ENCODE results near the gene DLGAP3. TPM values are rescaled to one million over a fixed set of nuclear protein-coding genes. Genes with fewer than 3 reads are reported as not detected.

DLGAP3 gene
- total and polyA plus RNA-seq, 4 donors: 0.05 to 0.19 (median 0.08) TPM

DNA sequence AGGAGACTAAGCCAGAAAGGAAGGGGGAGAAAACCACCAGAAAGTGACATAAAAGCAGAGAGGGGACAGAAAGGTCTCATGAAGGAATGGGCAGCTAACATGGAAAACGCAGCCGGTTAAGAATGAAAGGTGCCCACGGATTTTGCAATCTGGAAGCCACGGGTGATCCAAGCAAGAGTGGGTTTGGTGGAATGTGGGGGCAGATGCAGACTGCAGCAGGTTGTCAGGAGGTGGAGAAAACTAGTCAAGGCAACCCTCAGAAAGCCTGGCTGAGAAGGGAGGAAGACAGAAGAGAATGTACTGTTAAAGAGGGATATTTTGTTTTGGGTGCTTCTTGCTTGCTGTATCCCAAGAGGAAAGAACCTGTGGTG lies 57.3 kb downstream of the DLGAP3 start:
- TF ChIP-seq YY1 (IDR thresholded peaks at IDR 0.05) (no peak), FOXA2 (IDR thresholded peaks at IDR 0.05) (no peak), NR2F2 (IDR thresholded peaks at IDR 0.05) (no peak), FOXA1 (IDR thresholded peaks at IDR 0.05) (no peak), RAD21 (IDR thresholded peaks at IDR 0.05) (no peak), JUND (IDR thresholded peaks at IDR 0.05) (no peak), RXRA (IDR thresholded peaks at IDR 0.05) (no peak)
- TF ChIP-seq, protein P1, sequence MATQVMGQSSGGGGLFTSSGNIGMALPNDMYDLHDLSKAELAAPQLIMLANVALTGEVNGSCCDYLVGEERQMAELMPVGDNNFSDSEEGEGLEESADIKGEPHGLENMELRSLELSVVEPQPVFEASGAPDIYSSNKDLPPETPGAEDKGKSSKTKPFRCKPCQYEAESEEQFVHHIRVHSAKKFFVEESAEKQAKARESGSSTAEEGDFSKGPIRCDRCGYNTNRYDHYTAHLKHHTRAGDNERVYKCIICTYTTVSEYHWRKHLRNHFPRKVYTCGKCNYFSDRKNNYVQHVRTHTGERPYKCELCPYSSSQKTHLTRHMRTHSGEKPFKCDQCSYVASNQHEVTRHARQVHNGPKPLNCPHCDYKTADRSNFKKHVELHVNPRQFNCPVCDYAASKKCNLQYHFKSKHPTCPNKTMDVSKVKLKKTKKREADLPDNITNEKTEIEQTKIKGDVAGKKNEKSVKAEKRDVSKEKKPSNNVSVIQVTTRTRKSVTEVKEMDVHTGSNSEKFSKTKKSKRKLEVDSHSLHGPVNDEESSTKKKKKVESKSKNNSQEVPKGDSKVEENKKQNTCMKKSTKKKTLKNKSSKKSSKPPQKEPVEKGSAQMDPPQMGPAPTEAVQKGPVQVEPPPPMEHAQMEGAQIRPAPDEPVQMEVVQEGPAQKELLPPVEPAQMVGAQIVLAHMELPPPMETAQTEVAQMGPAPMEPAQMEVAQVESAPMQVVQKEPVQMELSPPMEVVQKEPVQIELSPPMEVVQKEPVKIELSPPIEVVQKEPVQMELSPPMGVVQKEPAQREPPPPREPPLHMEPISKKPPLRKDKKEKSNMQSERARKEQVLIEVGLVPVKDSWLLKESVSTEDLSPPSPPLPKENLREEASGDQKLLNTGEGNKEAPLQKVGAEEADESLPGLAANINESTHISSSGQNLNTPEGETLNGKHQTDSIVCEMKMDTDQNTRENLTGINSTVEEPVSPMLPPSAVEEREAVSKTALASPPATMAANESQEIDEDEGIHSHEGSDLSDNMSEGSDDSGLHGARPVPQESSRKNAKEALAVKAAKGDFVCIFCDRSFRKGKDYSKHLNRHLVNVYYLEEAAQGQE (IDR thresholded peaks at IDR 0.05): no peak
- TF ChIP-seq, protein P2, sequence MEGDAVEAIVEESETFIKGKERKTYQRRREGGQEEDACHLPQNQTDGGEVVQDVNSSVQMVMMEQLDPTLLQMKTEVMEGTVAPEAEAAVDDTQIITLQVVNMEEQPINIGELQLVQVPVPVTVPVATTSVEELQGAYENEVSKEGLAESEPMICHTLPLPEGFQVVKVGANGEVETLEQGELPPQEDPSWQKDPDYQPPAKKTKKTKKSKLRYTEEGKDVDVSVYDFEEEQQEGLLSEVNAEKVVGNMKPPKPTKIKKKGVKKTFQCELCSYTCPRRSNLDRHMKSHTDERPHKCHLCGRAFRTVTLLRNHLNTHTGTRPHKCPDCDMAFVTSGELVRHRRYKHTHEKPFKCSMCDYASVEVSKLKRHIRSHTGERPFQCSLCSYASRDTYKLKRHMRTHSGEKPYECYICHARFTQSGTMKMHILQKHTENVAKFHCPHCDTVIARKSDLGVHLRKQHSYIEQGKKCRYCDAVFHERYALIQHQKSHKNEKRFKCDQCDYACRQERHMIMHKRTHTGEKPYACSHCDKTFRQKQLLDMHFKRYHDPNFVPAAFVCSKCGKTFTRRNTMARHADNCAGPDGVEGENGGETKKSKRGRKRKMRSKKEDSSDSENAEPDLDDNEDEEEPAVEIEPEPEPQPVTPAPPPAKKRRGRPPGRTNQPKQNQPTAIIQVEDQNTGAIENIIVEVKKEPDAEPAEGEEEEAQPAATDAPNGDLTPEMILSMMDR (IDR thresholded peaks at IDR 0.05; ENCODE audit: low read depth, low read length, missing input control): no peak
- TF ChIP-seq, protein P3, sequence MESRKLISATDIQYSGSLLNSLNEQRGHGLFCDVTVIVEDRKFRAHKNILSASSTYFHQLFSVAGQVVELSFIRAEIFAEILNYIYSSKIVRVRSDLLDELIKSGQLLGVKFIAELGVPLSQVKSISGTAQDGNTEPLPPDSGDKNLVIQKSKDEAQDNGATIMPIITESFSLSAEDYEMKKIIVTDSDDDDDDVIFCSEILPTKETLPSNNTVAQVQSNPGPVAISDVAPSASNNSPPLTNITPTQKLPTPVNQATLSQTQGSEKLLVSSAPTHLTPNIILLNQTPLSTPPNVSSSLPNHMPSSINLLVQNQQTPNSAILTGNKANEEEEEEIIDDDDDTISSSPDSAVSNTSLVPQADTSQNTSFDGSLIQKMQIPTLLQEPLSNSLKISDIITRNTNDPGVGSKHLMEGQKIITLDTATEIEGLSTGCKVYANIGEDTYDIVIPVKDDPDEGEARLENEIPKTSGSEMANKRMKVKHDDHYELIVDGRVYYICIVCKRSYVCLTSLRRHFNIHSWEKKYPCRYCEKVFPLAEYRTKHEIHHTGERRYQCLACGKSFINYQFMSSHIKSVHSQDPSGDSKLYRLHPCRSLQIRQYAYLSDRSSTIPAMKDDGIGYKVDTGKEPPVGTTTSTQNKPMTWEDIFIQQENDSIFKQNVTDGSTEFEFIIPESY (IDR thresholded peaks at IDR 0.05): no peak
- TF ChIP-seq, protein P4, sequence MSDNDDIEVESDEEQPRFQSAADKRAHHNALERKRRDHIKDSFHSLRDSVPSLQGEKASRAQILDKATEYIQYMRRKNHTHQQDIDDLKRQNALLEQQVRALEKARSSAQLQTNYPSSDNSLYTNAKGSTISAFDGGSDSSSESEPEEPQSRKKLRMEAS (IDR thresholded peaks at IDR 0.05): no peak
- no peaks in the 10 kb centered on the region for H3K36me3 ChIP-seq (ENCODE audit: control insufficient read depth in 4 of 4, insufficient read depth in 3 of 4, low read depth in 1 of 4, low read length in 3 of 4)
- no peaks in the 10 kb centered on the region for H3K9me3 ChIP-seq (ENCODE audit: control insufficient read depth in 4 of 4, low read length in 3 of 4)
- peaks cover 0 to 9% (median 2%) of the 10 kb centered on the region in 4 donors for H3K27me3 ChIP-seq (ENCODE audit: control insufficient read depth in 4 of 4, insufficient read depth in 4 of 4, low read length in 3 of 4)
- H3K27ac ChIP-seq (ENCODE audit: low read depth in 1 of 2, low read length in 2 of 2): no peak overlapping the region
- 76% methylated on average over 4 of the region's 4 CpGs for WGBS
- H3K4me3 ChIP-seq (ENCODE audit: low read depth in 1 of 3, low read length in 3 of 3): no peak overlapping the region
- no peaks in the 10 kb centered on the region for H3K4me1 ChIP-seq (ENCODE audit: control insufficient read depth in 4 of 4, insufficient read depth in 4 of 4, low read length in 3 of 4)
- H3K9ac ChIP-seq (ENCODE audit: low read depth in 1 of 2, low read length in 2 of 2): no peak overlapping the region
- no peak for DNase-seq (ENCODE audit: low spot score)

DNA sequence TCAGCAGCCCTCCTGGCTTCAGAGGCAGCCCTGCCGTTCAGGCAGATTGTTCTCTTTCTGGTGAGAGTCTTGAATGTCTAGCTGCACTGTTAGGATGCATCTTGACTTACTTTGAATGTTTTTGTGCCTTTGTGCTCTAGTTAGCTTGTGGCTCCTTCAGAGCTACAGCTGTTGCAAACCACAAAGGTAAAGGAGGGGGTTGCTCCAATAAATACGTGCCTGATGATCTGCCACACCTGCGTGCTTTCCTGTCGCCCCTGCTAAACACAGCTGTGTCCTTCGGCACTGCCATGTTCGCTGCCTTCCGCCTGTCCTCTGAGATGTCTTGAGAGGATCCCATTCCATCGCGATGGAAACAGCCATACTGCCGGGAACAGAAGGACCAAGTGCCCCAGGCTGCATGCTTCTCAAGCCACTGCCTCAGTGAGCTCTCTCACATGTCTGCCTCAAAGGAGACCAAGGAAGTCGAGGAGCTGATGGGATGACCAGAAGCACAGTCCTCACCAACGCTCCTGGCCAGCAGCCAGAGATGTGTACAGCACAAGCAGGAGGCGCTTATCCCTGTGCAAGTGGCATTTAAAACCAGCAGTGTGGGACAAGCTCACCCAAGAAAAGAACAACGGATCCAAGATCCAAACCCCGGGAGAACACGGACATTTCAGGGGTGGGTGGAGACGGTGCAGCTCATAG lies 57.9 kb downstream of the DLGAP3 start:
- no peaks in the 10 kb centered on the region for H3K36me3 ChIP-seq (ENCODE audit: control insufficient read depth in 4 of 4, insufficient read depth in 3 of 4, low read depth in 1 of 4, low read length in 3 of 4)
- TF ChIP-seq HNF4A (conservative IDR thresholded peaks at IDR 0.05) (no peak), GABPA (IDR thresholded peaks at IDR 0.05 in 1 of 2, conservative IDR thresholded peaks at IDR 0.05 in 1 of 2) (no peak), EGR1 (IDR thresholded peaks at IDR 0.05; ENCODE audit: low read depth in 2 of 2) (no peak), TAF1 (conservative IDR thresholded peaks at IDR 0.05) (no peak), FOXA2 (IDR thresholded peaks at IDR 0.05) (no peak), SP1 (IDR thresholded peaks at IDR 0.05) (no peak), RXRA (IDR thresholded peaks at IDR 0.05) (no peak), HNF4G (IDR thresholded peaks at IDR 0.05) (no peak), NR2F2 (IDR thresholded peaks at IDR 0.05) (no peak), RAD21 (IDR thresholded peaks at IDR 0.05) (no peak), FOXA1 (IDR thresholded peaks at IDR 0.05) (no peak), YY1 (IDR thresholded peaks at IDR 0.05) (no peak)
- TF ChIP-seq, protein P4 (IDR thresholded peaks at IDR 0.05): no peak
- TF ChIP-seq, protein P2 (IDR thresholded peaks at IDR 0.05; ENCODE audit: low read depth, low read length, missing input control): no peak
- peaks cover 0 to 3% (median under 1%) of the 10 kb centered on the region in 4 donors for H3K4me1 ChIP-seq (ENCODE audit: control insufficient read depth in 4 of 4, insufficient read depth in 4 of 4, low read length in 3 of 4)
- H3K9me3 ChIP-seq (ENCODE audit: control insufficient read depth in 4 of 4, low read length in 3 of 4): no peaks in the 10 kb centered on the region
- peaks cover 0 to 9% (median 2%) of the 10 kb centered on the region in 4 donors for H3K27me3 ChIP-seq (ENCODE audit: control insufficient read depth in 4 of 4, insufficient read depth in 4 of 4, low read length in 3 of 4)
- no peak overlapping the region for H3K27ac ChIP-seq (ENCODE audit: low read depth in 1 of 2, low read length in 2 of 2)
- DNase-seq (ENCODE audit: low spot score): no peak
- WGBS: 71% methylated on average over 17 of the region's 17 CpGs
- no peak overlapping the region for H3K4me3 ChIP-seq (ENCODE audit: low read depth in 1 of 3, low read length in 3 of 3)
- H3K9ac ChIP-seq (ENCODE audit: low read depth in 1 of 2, low read length in 2 of 2): no peak overlapping the region

All from liver (tissue), 9 donors.